ENCODE measurements around the gene EPC2. TPM values are rescaled to one million over a fixed set of nuclear protein-coding genes. Genes with fewer than 3 reads are reported as not detected.
A peak's percentile ranks its signal among the peaks of the same experiment; 100 is the strongest.

EPC2 gene
- total and polyA plus RNA-seq, 2 of the 8 experiments (the other 6 are each of a cell fraction or from before 2014, with no cell fraction given), result 16.1 to 25.7 TPM

DNA sequence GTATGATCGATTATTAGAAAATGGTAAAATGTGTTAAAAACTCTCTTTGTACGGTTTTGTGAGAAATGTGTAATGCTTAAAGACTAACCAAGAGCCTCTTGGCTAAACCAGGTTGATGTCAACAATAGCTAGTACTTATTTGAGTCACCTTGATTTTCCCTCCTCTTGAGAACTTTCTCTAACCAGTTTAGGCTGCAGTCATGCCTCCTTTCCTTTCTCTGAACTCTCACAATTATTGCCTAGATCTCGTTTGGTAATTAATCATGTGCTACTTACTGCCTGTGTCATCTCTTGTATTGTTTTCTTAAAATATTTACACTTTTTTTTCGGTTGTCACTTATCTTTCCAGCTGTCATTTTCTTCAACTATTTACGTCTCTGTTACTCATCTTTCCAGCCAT is 1.1 kb upstream of the EPC2 start:
- H3K18ac ChIP-seq (ENCODE audit: extremely low read depth, low read length), result 0 out of 2 replicates have a peak overlapping the region, but pooled peaks have one; percentile 85
- H4K5ac ChIP-seq (ENCODE audit: insufficient read length, low read depth, low read length), result no peak overlapping the region
- H4K20me1 ChIP-seq (replicated peaks in 1 of 2; ENCODE audit: control insufficient read depth in 1 of 2, insufficient read depth in 2 of 2, low read length in 2 of 2), result peaks cover 0 to 6% of the 10 kb centered on the region in 2 experiments
- H4K8ac ChIP-seq (ENCODE audit: extremely low read depth, insufficient read depth, low read length), result no peak overlapping the region
- POLR2A ChIA-PET (ENCODE audit: partially characterized antibody), result interaction anchor here (0.6 to 1.4 kb wide), 13 partner anchors 8 to 648 kb away, joined by 3 to 6 read pairs (median 3); no protein-coding TSS in a partner anchor
- H3K27me3 ChIP-seq (replicated peaks in 1 of 4; ENCODE audit: control insufficient read depth in 3 of 4, extremely low read depth in 1 of 4, insufficient read depth in 3 of 4, low read length in 3 of 4), result no peaks in the 10 kb centered on the region
- 49% methylated on average over 5 of the region's 5 CpGs; no CpG with 5 or more reads in 1 of the 2 experiments for WGBS, 2 experiments (ENCODE audit: extremely low coverage in 1 of 2, insufficient coverage in 1 of 2, insufficient read length in 1 of 2, insufficient replicate concordance in 2 of 2, low coverage in 1 of 2, low lambda C conversion rate in 2 of 2, missing lambda C conversion rate in 1 of 2)
- no peak overlapping the region for H3K4ac ChIP-seq (replicated peaks; ENCODE audit: insufficient read length, low read depth, low read length)
- H3K56ac ChIP-seq (replicated peaks; ENCODE audit: insufficient read length, low read depth, low read length), result no peak overlapping the region
- CTCF ChIA-PET (ENCODE audit: partially characterized antibody), result interaction anchor here (0.6 to 1.9 kb wide), 9 partner anchors 17 to 830 kb away, joined by 3 to 7 read pairs (median 3); no protein-coding TSS in a partner anchor
- no peak for DNase-seq (ENCODE audit: low read depth in 1 of 2, low spot score in 2 of 2)
- peaks cover 0 to 9% (median 6%) of the 10 kb centered on the region in 4 experiments; a peak in 4 of 7 replicates for H3K4me1 ChIP-seq (replicated peaks in 1 of 4; ENCODE audit: control insufficient read depth in 3 of 4, insufficient read depth in 4 of 4, low read length in 3 of 4)
- no peak overlapping the region for H2AK5ac ChIP-seq (ENCODE audit: low read depth, low read length)
- no peaks in the 10 kb centered on the region for H3K9me3 ChIP-seq (ENCODE audit: insufficient read depth in 2 of 2, low read depth in 1 of 2, low read length in 1 of 2)
- H4K91ac ChIP-seq (replicated peaks; ENCODE audit: insufficient read length, low read length), result no peak overlapping the region
- H3K79me2 ChIP-seq (ENCODE audit: control insufficient read depth in 1 of 2, insufficient read depth in 2 of 2, low read length in 2 of 2), result peaks cover 9 to 31% of the 10 kb centered on the region in 2 experiments
- no peak overlapping the region for H3K27ac ChIP-seq (ENCODE audit: low read depth, low read length)
- no peak overlapping the region for H3K23ac ChIP-seq (ENCODE audit: insufficient read length)
- H2AFZ ChIP-seq (ENCODE audit: low read length), result no peak overlapping the region
- no peak overlapping the region for H2BK120ac ChIP-seq (replicated peaks; ENCODE audit: low read depth, low read length)
- peak overlapping the region; percentile 77 to 92 for H3K4me2 ChIP-seq (ENCODE audit: insufficient read depth in 1 of 2, low read depth in 2 of 2, low read length in 2 of 2)
- peaks cover 10% of the 10 kb centered on the region; the same call in 1 of the 2 replicates for H3K23me2 ChIP-seq (ENCODE audit: low read depth, low read length)
- H3K36me3 ChIP-seq (ENCODE audit: control insufficient read depth in 2 of 4, insufficient read depth in 4 of 4, low read length in 3 of 4), result no peaks in the 10 kb centered on the region
- H3K79me1 ChIP-seq (ENCODE audit: low read depth, low read length), result no peaks in the 10 kb centered on the region
- TF ChIP-seq SRF (IDR thresholded peaks at IDR 0.05; ENCODE audit: low read depth, low read length) (no peak), CEBPB (IDR thresholded peaks at IDR 0.05; ENCODE audit: low read depth, low read length) (no peak), EP300 (IDR thresholded peaks at IDR 0.05; ENCODE audit: borderline replicate concordance in 1 of 2, low read depth in 2 of 2, low read length in 2 of 2) (no peak), ZNF274 (IDR thresholded peaks at IDR 0.05; ENCODE audit: borderline replicate concordance, extremely low read depth, low read length) (no peak), TAF1 (IDR thresholded peaks at IDR 0.05; ENCODE audit: low read depth, low read length) (no peak), SUZ12 (IDR thresholded peaks at IDR 0.05; ENCODE audit: low read length) (no peak), EZH2 (IDR thresholded peaks at IDR 0.05; ENCODE audit: low read depth, low read length, severe bottlenecking) (no peak), POLR2AphosphoS5 (IDR thresholded peaks at IDR 0.05; ENCODE audit: low read depth, low read length) (no peak)
- no peak for FAIRE-seq
- H2BK5ac ChIP-seq (ENCODE audit: low read depth, low read length), result no peak overlapping the region
- H2BK20ac ChIP-seq (ENCODE audit: low read length), result no peak overlapping the region
- no peak overlapping the region for H3K14ac ChIP-seq (ENCODE audit: insufficient read length)
- peak overlapping the region; percentile 87 to 99 (median 90); a peak in 5 of 8 replicates for H3K4me3 ChIP-seq (ENCODE audit: extremely low read depth in 1 of 4, insufficient read depth in 2 of 4, low read depth in 3 of 4, low read length in 4 of 4)
- H3K9ac ChIP-seq (replicated peaks in 1 of 4; ENCODE audit: extremely low read depth in 1 of 4, low read depth in 3 of 4, low read length in 3 of 4), result peak overlapping the region in 1 of 4 experiments; percentile 46; a peak in 1 of 7 replicates
- H2BK12ac ChIP-seq (ENCODE audit: low read depth, low read length), result no peak overlapping the region
- H2BK15ac ChIP-seq (ENCODE audit: low read length), result no peak overlapping the region

All from H1 (cell line).